ENCODE data around the gene PITX1.
"Not testable (repeated sequence)": the region's sequence is repeated elsewhere in the genome, so short reads cannot be mapped to it uniquely, and the experiment has no call there.

PITX1 gene

GRCh38 chr5:134992148-134992547 lies 41.9 kb downstream of the PITX1 start:
- H3K27ac Mint-ChIP-seq = no peak overlapping the region
- H3K4me3 Mint-ChIP-seq = no peak overlapping the region
- H3K9me3 Mint-ChIP-seq = no peaks in the 10 kb centered on the region
- intact Hi-C loops (cut with micrococcal nuclease) = no loop called here
- no peaks in the 10 kb centered on the region for H3K36me3 Mint-ChIP-seq (ENCODE audit: low read depth)
- peaks cover 3% of the 10 kb centered on the region for H3K27me3 Mint-ChIP-seq
- H3K4me1 Mint-ChIP-seq (ENCODE audit: low read depth) = peaks cover 11% of the 10 kb centered on the region

DNA sequence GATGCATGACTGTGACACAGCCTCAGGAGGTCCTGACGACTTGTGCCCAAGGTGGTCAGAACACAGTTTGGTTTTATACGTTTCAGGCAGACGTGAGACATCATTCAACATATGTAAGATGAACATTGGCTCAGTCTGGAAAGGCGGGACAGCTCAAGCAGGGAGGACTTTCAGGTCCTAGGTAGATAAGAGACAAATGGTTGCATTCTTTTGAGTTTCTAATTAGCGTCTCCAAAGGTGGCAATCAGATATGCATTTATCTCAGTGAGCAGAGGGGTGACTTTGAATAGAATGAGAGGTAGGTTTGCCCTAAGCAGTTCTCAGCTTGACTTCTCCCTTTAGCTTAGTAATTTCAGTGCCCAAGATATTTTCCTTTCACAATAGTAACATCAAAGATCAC lies 43.8 kb downstream of the PITX1 start:
- H3K4me3 Mint-ChIP-seq; intact Hi-C loops (cut with micrococcal nuclease); H3K27me3 Mint-ChIP-seq; H3K27ac Mint-ChIP-seq; H3K36me3 Mint-ChIP-seq (ENCODE audit: low read depth); H3K4me1 Mint-ChIP-seq (ENCODE audit: low read depth); H3K9me3 Mint-ChIP-seq: not testable (repeated sequence)

DNA sequence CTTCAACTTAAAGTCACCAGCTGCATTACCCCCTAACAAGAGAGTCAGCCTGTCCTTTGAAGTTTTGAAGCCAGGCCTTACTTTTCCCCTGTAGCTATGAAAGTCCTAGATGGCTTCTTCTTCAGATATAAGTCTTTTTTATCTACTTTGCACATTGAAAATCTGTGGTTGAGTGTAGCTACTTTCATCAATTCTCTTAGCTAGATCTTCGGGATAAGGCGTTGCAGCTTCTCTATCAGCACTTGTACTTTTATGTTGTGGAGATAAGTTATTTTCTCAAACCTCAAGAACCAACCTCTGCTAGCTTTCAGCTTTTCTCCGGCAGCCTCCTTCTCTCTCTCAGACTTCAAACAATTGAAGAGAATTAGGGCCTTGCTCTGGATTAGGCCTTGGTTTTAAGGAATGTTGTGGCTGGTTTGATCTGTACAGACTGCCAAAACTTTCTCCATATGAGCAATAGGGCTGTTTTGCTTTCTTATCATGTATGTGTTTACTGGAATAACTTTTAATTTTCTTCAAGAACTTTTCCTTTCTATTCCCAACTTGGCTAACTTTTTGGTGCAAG lies 44.7 kb downstream of the PITX1 start:
- intact Hi-C loops (cut with micrococcal nuclease) = no loop called here
- Mint-ChIP-seq H3K9me3 (no peaks in the 10 kb centered on the region), H3K36me3 (ENCODE audit: low read depth) (no peaks in the 10 kb centered on the region)

GRCh38 chr5:134982230-134982629 lies 51.8 kb downstream of the PITX1 start:
- intact Hi-C loops (cut with micrococcal nuclease) = no loop called here
- peaks cover 4% of the 10 kb centered on the region for H3K27me3 Mint-ChIP-seq
- H3K36me3 Mint-ChIP-seq (ENCODE audit: low read depth) = peaks cover 27% of the 10 kb centered on the region
- no peak overlapping the region for H3K4me3 Mint-ChIP-seq
- no peaks in the 10 kb centered on the region for H3K4me1 Mint-ChIP-seq (ENCODE audit: low read depth)
- peaks cover 69% of the 10 kb centered on the region for H3K9me3 Mint-ChIP-seq
- H3K27ac Mint-ChIP-seq = no peak overlapping the region

More for the DNA sequence above, 44.7 kb downstream of the PITX1 start:
- H3K4me1 Mint-ChIP-seq (ENCODE audit: low read depth) = peaks cover under 1% of the 10 kb centered on the region
- H3K27me3 Mint-ChIP-seq = peaks cover 4% of the 10 kb centered on the region
- H3K4me3 Mint-ChIP-seq = no peak overlapping the region
- H3K27ac Mint-ChIP-seq = no peak overlapping the region

- H3K4me3 Mint-ChIP-seq = no peak overlapping the region
- H3K4me1 Mint-ChIP-seq (ENCODE audit: low read depth) = no peaks in the 10 kb centered on the region
- intact Hi-C loops (cut with micrococcal nuclease) = no loop called here
- no peak overlapping the region for H3K27ac Mint-ChIP-seq
- peaks cover 38% of the 10 kb centered on the region for H3K36me3 Mint-ChIP-seq (ENCODE audit: low read depth)
- H3K9me3 Mint-ChIP-seq = peaks cover 79% of the 10 kb centered on the region
- H3K27me3 Mint-ChIP-seq = no peaks in the 10 kb centered on the region
Measured at GRCh38 chr5:134979416-134979815, 54.6 kb downstream of the PITX1 start.
